LNCAP (cell line): ENCODE results near the gene CYP26C1.

Experiments used
- TF ChIP-seq, protein P1 (sequence below): fragments of 450-650 bp; IDR thresholded peaks from 2 replicates; pipeline ENCODE4 v1.5.1; 2017; ENCODE audit warnings: mild to moderate bottlenecking

The CYP26C1 gene

DNA sequence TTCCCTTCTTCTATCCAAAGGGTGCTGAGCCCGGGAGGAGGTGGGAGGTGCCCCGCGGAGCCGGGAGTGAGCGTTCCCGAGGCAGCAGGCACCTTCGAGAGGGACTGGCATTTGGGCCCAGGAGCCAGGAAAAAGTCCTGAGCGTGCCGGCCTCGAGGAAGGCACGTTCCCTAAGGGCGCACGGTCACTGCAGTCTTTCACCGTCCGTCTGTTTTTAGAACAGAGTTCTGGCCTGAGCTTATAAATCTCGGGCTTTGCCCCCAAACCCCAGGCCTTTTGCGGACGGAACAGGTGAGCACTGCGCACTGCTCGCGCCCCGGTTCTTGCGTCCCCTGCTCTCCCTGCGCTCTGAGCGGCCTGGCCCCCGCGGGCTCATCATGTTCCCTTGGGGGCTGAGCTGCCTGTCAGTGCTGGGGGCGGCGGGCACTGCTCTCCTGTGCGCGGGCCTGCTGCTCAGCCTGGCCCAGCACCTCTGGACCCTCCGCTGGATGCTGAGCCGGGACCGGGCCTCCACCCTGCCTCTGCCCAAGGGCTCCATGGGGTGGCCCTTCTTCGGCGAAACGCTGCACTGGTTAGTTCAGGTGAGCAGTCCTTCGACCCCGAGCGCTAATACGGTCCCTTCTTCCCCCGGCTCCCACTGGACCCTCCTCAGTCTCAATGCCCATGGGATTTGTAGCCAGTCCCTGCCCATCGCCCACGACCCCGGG is 442 bp downstream of the CYP26C1 start:
- TF ChIP-seq, protein P1, sequence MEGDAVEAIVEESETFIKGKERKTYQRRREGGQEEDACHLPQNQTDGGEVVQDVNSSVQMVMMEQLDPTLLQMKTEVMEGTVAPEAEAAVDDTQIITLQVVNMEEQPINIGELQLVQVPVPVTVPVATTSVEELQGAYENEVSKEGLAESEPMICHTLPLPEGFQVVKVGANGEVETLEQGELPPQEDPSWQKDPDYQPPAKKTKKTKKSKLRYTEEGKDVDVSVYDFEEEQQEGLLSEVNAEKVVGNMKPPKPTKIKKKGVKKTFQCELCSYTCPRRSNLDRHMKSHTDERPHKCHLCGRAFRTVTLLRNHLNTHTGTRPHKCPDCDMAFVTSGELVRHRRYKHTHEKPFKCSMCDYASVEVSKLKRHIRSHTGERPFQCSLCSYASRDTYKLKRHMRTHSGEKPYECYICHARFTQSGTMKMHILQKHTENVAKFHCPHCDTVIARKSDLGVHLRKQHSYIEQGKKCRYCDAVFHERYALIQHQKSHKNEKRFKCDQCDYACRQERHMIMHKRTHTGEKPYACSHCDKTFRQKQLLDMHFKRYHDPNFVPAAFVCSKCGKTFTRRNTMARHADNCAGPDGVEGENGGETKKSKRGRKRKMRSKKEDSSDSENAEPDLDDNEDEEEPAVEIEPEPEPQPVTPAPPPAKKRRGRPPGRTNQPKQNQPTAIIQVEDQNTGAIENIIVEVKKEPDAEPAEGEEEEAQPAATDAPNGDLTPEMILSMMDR: no peak

GRCh38 chr10:93061594-93062513 is 1.3 kb downstream of the CYP26C1 start:
- TF ChIP-seq, protein P1: no peak

- TF ChIP-seq, protein P1: no peak
Measured at GRCh38 chr10:93062514-93063143, 2.0 kb downstream of the CYP26C1 start.

- TF ChIP-seq, protein P1: no peak
Measured at GRCh38 chr10:93063144-93063976, 2.8 kb downstream of the CYP26C1 start.

DNA sequence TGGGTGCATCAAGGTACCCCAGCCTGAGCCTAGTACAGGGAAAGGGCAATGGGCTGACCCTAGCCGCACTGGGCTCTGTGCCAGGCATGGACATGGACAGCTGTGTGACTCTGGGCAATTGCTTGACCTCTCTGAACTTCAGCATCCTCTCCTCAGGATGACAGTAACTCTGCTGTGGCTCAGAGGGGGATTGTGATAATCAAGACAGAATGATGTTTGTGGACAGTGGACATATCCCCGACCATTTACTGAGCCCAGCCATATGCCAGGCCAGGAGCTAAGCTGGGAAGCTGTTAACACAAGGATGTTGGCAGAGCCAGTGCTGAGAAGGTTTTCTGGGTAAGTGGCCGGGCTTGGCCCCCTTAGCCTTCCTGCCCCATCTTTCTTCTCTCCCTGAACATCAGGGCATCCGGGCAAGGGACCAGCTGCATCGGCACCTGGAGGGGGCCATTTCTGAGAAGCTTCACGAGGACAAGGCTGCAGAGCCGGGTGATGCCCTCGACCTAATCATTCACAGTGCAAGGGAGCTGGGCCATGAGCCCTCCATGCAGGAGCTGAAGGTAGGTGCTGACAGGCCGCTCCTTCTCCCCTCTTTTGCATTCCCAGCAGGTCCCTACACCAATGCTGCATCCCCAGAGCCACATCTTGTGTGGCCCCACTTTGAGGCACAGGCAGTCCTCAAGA is 3.5 kb downstream of the CYP26C1 start:
- TF ChIP-seq, protein P1: no peak

- TF ChIP-seq, protein P1: no peak
Measured at GRCh38 chr10:93064874-93065660, 4.5 kb downstream of the CYP26C1 start.
